ENCODE results near the gene RRBP1. TPM values are rescaled to one million over a fixed set of nuclear protein-coding genes. Genes with fewer than 3 reads are reported as not detected.
A peak's percentile ranks its signal among the peaks of the same experiment; 100 is the strongest.

Gene RRBP1
- total RNA-seq, 1 donor from 2014 or later, result 79.8 TPM

DNA sequence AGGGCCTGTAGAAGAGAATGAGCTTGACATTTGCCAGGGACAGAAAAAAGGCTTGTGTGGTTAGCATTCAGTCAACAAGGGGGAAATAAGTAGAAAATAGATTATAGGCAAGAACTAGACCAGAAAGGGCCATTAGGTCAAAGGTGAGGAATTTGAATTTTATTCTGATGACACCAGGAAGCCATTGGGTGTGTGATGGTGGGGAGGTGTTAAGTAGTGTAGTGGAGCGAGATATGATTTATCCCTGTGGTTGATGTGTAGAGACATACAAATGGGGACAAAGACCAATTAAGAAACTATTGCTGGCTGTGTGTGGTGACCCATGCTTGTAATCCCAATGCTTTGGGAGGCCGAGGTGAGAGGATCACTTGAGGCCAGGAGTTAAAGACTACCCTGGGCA, 101.1 kb downstream of the RRBP1 start:
- TF ChIP-seq, protein P1, sequence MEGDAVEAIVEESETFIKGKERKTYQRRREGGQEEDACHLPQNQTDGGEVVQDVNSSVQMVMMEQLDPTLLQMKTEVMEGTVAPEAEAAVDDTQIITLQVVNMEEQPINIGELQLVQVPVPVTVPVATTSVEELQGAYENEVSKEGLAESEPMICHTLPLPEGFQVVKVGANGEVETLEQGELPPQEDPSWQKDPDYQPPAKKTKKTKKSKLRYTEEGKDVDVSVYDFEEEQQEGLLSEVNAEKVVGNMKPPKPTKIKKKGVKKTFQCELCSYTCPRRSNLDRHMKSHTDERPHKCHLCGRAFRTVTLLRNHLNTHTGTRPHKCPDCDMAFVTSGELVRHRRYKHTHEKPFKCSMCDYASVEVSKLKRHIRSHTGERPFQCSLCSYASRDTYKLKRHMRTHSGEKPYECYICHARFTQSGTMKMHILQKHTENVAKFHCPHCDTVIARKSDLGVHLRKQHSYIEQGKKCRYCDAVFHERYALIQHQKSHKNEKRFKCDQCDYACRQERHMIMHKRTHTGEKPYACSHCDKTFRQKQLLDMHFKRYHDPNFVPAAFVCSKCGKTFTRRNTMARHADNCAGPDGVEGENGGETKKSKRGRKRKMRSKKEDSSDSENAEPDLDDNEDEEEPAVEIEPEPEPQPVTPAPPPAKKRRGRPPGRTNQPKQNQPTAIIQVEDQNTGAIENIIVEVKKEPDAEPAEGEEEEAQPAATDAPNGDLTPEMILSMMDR (IDR thresholded peaks at IDR 0.05), result no peak
- TF ChIP-seq POLR2AphosphoS5 (IDR thresholded peaks at IDR 0.05; ENCODE audit: insufficient read depth in 1 of 2, low read depth in 1 of 2) (no peak), POLR2A (IDR thresholded peaks at IDR 0.05) (no peak)

DNA sequence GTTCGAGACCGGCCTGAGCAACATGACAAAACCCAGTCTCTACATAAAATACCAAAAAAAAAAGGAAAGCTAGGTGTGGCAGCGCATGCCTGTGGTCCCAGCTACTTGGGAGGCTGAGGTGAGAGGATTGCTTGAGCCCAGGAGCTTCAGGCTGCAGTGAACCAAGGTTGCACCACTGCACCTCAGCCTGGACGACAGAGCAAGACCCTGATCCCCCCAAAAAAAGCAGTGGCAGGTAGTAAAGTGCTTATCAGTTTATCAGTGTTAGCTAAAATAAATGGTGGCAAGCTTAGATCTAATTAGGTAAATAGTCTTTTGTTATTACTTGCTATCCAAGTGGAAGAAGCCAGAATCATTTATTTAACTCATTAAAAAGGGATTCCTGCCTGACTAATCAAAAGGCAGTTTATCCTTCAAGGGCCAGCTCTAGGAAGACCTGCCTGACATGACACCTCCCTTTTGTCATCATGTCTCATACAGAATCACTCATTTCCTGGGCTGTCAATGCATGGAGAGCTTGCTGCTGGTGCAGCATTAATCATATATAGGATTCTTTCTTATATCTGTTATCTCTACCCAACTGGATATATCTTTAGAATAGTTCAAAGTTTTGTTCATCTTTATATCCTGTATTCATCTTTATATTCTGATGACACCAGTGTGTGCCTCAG, 102.5 kb downstream of the RRBP1 start:
- Histone ChIP-seq H3K9me3 (no peaks in the 10 kb centered on the region), H3K27me3 (no peaks in the 10 kb centered on the region), H3K4me1 (peaks cover 60% of the 10 kb centered on the region), H3K4me3 (no peak overlapping the region), H3K36me3 (no peaks in the 10 kb centered on the region), H3K27ac (no peak overlapping the region)
- no peak for DNase-seq (ENCODE audit: extremely low spot score in 2 of 2)
- no peak for TF ChIP-seq POLR2AphosphoS5 (IDR thresholded peaks at IDR 0.05; ENCODE audit: insufficient read depth in 1 of 2, low read depth in 1 of 2)
- TF ChIP-seq, protein P1 (IDR thresholded peaks at IDR 0.05), result no peak
- TF ChIP-seq POLR2A (IDR thresholded peaks at IDR 0.05), result no peak
- intact Hi-C loops (cut with DNase I), result no loop called here

More for the DNA sequence above, 101.1 kb downstream of the RRBP1 start:
- Histone ChIP-seq H3K4me1 (peaks cover 65% of the 10 kb centered on the region), H3K9me3 (no peaks in the 10 kb centered on the region), H3K27me3 (no peaks in the 10 kb centered on the region), H3K27ac (no peak overlapping the region), H3K4me3 (no peak overlapping the region), H3K36me3 (no peaks in the 10 kb centered on the region)
- intact Hi-C loops (cut with DNase I), result no loop called here
- no peak for DNase-seq (ENCODE audit: extremely low spot score in 2 of 2)

DNA sequence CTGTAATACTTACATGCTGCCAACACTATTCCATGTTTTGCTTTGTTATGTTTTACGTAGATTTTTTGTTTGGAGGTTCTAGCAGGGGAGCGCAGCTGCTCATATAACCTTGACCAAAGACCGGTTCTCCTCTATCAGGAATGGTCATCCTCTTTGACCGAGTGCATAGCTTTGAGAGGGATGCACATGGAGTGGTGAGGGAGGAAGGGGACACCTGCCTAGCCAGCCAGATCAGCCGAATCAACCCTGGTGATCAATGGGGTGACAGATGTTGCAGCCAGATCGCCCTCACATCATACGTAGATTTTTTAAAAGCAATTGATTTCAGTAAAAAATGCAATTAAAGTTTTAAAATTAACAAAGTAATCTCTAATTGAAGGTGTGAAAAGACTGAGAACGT, 105.8 kb downstream of the RRBP1 start:
- TF ChIP-seq, protein P1 (IDR thresholded peaks at IDR 0.05), result no peak
- TF ChIP-seq POLR2AphosphoS5 (IDR thresholded peaks at IDR 0.05; ENCODE audit: insufficient read depth in 1 of 2, low read depth in 1 of 2) (no peak), POLR2A (IDR thresholded peaks at IDR 0.05) (no peak)
- Histone ChIP-seq H3K9me3 (no peaks in the 10 kb centered on the region), H3K27me3 (no peaks in the 10 kb centered on the region), H3K36me3 (no peaks in the 10 kb centered on the region), H3K4me3 (no peak overlapping the region), H3K27ac (no peak overlapping the region), H3K4me1 (peaks cover 85% of the 10 kb centered on the region)
- intact Hi-C loops (cut with DNase I), result no loop called here
- DNase-seq (ENCODE audit: extremely low spot score in 2 of 2), result no peak

DNA sequence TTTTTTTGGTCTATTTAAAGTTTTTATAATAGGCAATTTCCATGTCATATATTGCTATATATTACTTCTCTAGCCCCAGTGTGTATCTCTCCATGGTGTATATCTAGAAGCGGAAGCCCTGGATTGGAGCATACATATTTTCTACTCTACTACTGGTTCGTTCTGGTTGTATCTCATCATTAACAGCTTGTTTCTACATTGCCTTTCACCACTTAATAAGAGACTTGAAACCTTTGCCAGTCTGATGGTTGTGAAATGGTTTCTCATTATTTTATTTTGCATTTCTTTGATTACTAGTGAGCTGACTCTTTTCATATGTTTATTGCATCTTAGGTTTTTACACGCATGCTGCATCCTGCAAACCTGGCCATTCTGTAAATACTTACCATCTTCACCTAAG, 108.6 kb downstream of the RRBP1 start:
- Histone ChIP-seq H3K4me3 (no peak overlapping the region), H3K9me3 (no peaks in the 10 kb centered on the region), H3K36me3 (no peaks in the 10 kb centered on the region), H3K27me3 (no peaks in the 10 kb centered on the region), H3K4me1 (peaks cover 63% of the 10 kb centered on the region), H3K27ac (no peak overlapping the region)
- intact Hi-C loops (cut with DNase I), result loop anchor here (2.0 kb wide), 1 partner anchor 41 kb away; no protein-coding TSS in a partner anchor
- no peak for DNase-seq (ENCODE audit: extremely low spot score in 2 of 2)
- TF ChIP-seq, protein P1 (IDR thresholded peaks at IDR 0.05), result no peak
- TF ChIP-seq POLR2A (IDR thresholded peaks at IDR 0.05) (no peak), POLR2AphosphoS5 (IDR thresholded peaks at IDR 0.05; ENCODE audit: insufficient read depth in 1 of 2, low read depth in 1 of 2) (no peak)

DNA sequence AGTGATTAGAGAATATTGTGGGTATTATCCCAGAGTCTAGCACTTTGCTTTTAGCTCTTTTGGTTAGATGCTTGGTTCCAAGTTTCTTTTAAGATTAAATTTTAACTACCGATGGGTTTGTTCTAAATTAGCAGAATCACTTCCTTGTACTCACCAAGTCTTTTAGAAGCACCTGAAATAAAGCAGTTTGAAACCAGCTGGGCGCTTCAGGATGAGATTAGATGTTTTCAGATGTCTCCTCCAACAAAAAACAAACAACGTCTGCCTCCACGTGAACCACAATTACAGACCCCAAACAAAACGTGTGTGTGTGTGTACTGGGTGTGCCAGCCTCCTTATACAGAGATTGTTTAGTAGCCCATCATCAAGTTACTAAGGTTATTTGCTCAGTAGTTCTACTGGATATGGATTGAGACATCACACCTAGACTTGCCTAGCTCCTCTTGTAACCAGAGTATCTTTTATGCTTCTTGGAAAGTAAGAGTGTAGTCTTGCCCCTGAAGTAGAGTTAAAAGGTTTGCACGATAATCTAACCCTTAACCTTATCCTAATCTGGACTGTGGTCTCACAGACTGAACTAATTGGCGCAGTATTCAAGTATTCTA, 109.9 kb downstream of the RRBP1 start:
- TF ChIP-seq POLR2AphosphoS5 (IDR thresholded peaks at IDR 0.05; ENCODE audit: insufficient read depth in 1 of 2, low read depth in 1 of 2) (no peak), POLR2A (IDR thresholded peaks at IDR 0.05) (no peak)
- TF ChIP-seq, protein P1 (IDR thresholded peaks at IDR 0.05), result no peak
- Histone ChIP-seq H3K36me3 (no peaks in the 10 kb centered on the region), H3K4me1 (peaks cover 72% of the 10 kb centered on the region), H3K4me3 (peak overlapping the region; percentile 94 to 96), H3K27ac (peak overlapping the region; percentile 99), H3K27me3 (no peaks in the 10 kb centered on the region), H3K9me3 (no peaks in the 10 kb centered on the region)
- DNase-seq (ENCODE audit: extremely low spot score in 2 of 2), result no peak
- intact Hi-C loops (cut with DNase I), result loop anchor here (2.0 kb wide), 1 partner anchor 43 kb away; no protein-coding TSS in a partner anchor

All from vagina (tissue), 2 donors.